HG03354 (cell line): ENCODE measurements around the gene SCAF4.

Experiments used
- ATAC-seq: cut with Tn5 transposase; IDR thresholded peaks from one replicate; pipeline ENCODE4 v1.9.1; 2021; ENCODE audit warnings: mild to moderate bottlenecking; ENCODE audit not compliant: unreplicated experiment, poor library complexity, severe bottlenecking

SCAF4 gene

DNA sequence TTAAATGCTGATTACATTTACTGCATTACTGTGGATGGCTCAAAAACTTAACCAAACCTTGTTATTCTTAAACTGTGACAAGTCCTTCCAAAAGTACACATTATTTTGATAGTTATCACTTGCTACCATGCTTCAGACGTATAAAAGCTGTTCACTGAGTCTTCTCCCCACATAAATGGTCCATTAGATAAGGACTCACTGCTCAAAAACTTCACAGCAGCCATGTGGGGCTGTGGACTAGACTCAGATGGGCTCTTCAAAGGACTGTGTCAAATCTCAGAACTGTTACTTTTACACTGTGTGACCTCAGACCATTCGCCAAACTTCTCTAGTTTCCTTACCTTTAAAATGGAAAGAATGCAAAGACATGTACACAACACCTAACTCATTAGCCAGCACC is 11.6 kb downstream of the SCAF4 start:
- no peak for ATAC-seq

DNA sequence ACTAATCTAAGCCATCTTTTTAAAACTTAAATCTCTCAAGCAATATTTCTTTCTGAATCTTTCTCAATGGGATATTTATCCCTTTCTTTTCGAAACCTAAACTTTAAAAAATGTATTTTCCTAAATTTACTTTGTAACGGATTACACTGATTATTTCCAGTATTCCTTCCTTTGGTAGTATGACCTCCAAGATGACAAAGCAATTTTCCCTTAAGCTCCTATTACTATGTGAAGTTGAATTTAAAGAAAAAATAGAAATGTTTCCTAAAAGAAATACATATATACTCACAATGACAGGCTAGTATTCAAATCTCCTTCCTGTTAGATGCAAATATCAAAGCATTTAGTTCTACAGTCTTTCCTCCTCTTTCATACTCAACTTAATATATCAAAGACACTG is 15.8 kb downstream of the SCAF4 start:
- no peak for ATAC-seq

DNA sequence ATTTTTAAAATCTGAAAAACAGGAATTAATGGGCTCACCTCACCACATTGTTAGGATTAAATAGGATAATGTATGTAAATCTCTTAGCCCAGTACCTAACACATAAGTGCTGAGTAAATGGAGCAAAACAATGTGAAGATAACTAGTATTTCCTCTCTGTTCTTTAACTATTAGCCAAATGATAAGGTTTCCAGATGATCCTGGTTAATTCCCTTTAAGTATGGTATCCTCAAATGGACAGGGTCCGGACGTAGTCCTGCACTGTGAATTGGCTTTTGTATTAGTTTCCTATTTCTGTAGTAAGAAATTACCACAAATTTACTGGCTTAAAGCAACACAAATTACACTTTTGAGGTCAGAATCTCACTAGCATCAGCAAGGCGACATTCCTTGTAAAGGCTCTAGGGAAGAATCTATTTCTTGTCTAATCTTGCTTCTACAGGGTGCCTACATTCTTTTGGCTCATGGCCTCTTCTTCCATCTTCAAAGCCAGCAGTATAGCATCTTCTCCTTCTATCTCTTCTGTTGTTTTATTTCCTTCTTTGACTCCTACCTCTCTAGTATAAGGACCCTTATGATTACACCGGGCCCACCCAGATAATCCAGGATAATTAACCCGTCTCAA is 17.1 kb downstream of the SCAF4 start:
- no peak for ATAC-seq

DNA sequence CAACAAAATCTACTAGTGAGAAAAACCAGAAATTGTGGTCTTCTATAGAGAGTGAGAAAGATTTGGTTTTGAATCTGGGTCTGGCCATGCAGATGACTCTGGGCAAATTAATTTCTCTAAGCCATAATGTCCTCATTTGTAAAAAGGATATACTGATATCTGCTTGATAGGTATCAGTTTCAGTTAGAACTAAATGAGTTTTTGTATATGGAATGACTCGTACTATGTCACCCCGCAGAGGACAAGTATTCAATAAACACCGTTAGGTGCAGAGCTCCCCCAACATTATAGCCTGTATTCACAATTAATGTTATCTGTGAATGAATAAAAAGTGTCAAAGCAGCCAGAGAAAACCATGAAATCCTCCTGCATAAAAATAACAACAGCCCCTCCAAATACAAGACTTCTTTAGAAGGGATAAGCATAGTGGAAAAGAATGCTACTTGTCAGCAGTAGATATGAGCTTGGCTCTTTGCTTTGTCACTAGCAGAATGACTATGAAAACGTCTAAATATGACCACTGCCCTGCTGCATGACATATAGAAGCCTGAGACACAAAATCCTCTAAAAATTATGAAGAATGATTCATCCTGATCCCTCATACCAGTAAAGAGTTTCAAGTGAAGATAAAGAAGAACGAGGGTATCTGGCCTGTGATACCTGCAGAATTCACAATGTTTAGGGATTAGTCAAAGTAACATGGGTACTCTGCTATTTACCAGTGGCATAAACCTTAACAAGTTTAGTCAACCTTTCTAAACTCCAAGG is 17.8 kb downstream of the SCAF4 start:
- no peak for ATAC-seq

DNA sequence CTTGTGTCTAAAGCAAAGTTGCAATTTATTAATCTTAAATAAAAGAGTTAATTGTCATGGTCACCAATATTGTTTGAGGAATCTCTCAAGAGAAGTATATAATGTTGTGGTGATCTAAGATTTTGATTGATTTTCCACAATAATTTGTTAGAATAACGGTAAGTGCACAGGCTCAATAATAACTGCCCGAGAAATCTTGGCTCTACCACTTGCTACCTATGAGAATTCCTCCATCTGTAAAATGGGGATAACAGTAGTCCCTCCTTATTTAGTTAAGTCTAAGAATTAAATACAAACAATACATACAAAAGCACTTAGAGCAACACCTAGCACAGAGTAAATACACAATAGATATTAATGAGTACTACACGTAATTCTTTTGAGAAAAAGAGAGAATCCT is 18.8 kb downstream of the SCAF4 start:
- ATAC-seq: no peak

DNA sequence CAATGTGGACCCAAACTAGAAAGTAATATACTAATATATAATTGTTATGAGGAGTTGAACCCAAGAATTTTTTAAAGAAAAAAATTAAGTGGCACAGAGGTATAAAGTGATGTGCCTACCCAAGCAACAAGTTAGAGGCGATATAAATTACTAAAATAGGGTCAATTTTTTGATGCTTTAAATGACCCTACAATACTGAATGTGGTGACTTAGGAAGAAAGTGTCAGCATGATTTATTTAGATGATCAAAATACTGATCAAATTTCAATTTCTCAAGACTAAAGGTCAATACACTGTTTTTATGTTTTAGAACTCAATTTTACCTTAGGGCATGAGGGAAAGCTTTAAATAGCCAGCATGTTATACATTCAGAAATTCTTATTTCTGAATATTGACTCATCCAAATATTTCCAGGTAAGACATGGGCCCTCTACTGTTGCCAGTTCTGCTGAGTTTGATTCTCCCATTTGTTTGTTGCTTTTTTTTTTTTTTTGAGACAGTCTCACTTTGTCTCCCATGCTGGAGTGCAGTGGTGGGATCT is 20.1 kb downstream of the SCAF4 start:
- no peak for ATAC-seq

DNA sequence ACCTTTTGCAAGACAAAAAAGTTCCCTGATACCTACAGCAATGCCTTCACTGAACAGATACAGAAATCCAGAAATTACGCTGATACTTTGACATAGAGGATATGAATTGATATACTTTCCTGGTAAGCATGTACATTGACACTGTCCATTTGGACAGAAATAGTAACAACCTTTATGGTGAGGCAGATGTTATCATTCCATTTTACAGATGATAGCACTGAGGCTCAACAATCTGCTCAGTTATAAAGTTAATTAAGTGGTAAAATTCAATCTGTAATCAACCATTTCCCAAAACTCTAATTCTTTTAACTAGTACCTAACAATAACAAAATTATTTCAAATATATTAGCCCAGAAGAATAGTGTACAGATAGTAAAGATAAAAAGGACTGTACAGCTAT is 20.6 kb downstream of the SCAF4 start:
- ATAC-seq: no peak

DNA sequence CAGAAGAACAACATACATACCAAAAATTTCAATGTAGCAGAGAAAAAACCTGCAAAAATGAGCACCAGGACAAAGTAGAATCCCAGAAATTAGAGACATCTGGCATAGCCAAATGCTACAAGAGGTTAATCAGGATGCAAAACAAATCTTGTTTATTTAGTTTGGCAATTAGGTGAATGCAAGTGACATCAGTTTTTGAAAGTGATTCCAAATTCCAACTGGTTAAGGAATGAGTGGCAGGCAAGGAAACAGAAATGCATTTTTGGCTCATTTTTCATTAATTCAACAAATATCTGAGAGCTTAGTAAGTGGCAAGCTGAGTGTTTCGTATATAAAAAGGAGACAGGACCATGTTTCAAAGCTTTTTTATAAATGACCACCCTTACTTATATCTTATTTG is 21.3 kb downstream of the SCAF4 start:
- no peak for ATAC-seq

DNA sequence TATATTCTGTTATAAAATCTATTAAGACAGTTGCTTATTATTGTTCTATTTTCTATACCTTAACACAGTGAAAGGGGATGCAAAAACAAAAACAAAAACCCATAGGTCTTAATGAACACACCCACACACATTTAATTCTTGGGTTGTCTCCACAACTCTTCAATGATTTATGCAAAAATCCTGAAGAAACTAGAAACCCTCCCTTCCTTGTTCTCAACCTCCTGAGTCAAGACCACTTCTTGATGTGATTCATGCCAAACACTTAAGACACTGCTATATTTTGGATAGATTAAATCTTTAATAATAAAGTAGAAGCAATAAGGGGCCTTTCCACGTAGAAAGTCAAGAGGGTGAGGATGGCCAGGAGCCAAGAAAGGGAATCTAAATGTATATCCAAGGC is 23.4 kb downstream of the SCAF4 start:
- no peak for ATAC-seq

DNA sequence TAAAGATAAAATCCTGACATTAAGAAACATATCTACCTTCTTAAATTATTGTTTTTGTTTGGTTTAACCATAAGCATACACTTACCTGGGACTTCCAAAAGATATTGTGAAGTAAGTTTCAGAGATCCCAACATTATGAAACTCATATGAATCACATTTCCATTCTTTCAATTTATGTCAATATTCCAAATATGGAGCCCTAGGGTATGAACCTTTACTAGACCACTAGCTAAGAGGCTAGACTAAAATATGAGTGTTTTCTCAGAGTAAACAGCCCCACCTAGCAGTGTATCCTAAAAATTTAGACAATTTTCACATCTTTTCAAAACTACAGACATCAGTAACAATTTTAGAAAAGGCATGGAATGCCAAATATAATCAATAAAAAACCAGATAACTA is 24.4 kb downstream of the SCAF4 start:
- no peak for ATAC-seq

DNA sequence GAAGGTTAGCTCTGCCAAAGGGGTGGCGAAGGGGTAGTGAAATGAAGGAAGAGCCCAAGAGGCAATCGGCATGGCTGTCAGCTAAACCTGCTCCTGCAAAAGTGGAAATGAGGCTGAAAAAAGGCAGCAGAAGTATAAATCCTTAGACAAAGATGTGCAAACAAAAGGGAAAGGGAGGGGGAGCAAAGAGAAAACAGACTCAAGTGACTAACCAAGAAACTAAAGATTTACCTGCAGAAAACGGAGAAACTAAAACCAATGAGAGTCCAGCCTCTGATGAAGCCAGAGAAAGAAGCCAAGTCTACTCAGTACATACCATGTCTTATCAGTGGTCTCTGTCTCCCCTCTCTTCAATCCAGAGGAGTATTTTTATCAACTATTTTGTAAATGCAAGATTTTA is 25.4 kb downstream of the SCAF4 start:
- no peak for ATAC-seq

DNA sequence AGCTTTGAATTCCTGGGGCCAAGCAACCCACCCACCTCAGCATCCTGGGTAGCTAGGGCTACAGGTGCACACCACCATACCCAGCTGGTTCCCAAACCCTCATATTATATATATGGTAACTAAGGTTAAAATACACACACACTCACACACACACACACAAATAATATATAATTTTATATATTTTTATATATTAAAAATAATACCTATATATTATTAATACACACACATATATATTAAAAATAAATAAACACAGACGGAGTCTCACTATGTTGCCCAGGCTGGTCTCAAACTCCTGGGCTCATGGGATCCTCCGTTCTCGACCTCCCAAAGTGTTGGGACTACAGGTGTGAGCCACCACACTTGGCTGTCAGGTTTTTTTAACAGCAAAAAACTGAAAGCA is 31.9 kb downstream of the SCAF4 start:
- no peak for ATAC-seq

DNA sequence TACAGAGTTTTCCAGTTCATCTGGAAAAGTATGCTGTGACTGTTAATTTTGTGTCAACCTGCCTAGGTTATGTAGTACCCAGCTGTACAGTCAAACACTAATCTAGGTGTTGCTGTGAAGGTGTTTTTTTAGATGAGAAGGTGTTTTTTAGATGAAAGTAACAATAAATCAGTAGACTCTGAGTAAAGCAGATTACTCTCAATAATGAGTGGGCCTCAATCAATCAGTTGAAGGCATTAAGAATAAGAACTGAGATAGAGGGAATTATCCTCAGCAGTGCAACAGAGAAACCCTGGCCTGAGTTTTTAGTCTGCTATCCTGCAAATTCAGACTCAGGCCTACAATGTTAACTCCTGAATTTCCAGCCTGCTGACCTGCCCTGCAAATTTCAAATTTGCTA is 33.5 kb downstream of the SCAF4 start:
- ATAC-seq: no peak

DNA sequence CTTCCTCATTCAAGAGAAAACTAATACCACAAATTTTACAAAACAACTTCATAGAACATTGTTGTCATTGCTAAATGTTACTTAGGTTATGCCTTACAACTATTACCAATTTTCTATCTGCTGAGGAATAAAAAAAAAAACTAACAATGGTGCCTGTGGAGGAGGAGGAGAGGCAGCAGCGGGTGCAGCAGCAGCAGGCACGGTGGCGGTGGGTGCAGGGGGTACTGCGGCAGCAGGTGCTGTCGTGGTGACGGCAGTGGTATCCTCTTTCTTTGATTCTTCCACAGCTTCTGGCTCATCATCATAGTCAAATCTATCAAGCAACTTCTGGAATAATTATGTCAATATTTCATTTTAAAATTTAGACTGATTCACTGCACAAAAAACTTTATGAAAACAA is 35.5 kb downstream of the SCAF4 start:
- ATAC-seq: no peak

DNA sequence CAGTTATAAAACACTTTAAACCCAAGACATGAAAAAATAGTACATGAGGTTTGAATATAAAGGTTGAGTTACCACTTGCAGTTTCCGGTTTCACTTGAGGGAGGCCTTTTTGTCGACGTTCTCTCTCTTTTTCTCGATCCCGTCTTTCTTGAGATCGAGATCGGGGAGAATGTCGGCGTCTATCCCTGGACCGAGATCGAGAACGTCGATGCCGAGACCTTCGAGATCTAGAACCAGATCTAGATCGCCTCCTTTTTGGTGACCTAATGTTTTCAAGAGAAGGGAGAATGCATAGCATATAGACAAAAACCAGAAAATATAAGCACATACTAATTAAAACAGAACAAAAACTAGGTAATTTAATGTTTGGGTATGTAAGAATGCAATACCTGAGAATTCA is 38.7 kb downstream of the SCAF4 start:
- no peak for ATAC-seq

DNA sequence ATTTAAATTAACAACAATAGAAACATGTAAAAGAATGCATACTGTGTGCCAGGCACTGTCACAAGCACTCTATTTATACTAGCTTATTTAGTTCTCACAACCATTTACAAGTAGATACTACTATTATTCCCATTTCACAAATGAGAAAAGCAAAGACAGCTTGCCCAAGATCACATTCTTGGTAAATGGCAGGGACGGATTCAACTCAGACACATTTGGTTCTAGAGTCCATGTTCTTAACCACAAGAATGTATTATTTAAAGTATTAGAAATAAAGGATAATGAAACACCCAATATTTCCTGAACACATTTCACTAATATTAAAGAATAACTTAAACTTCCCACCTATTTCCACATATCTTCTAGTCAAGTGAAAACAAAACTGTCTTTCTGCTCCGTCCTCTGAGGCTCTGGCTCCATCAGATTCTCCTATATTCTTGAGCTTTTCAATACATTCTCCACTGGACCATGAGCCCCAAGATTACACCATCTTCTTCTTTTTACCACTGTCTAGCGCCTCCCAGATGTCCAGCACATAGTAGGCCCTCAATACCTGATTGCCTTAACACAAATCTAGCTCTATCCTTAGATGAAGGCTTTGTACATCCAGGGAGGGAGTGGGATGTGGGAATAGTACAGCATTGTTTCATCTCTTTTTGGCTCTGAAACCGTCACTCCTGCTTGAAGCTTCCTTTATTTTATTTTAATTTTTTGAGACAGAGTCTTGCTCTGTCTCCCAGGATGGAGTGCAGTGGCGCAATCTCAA is 43.1 kb downstream of the SCAF4 start:
- no peak for ATAC-seq

DNA sequence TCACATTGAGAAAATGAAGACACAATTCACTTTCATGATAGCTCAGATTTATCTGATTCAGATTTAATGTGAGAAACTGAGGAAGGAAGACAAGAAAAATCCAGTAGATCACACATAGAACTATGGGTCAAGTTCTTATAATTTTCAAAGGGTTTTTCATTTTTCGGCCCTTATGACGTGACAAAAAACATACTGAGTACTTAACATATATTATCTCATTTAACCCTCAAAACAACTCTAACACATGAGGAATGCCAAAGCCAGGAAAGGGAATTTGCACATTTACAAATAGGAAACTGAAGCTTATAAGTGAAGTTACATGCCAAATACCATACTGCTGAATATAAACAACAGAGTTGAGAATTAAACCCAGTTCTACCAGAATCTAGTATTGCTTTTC is 44.8 kb downstream of the SCAF4 start:
- no peak for ATAC-seq

DNA sequence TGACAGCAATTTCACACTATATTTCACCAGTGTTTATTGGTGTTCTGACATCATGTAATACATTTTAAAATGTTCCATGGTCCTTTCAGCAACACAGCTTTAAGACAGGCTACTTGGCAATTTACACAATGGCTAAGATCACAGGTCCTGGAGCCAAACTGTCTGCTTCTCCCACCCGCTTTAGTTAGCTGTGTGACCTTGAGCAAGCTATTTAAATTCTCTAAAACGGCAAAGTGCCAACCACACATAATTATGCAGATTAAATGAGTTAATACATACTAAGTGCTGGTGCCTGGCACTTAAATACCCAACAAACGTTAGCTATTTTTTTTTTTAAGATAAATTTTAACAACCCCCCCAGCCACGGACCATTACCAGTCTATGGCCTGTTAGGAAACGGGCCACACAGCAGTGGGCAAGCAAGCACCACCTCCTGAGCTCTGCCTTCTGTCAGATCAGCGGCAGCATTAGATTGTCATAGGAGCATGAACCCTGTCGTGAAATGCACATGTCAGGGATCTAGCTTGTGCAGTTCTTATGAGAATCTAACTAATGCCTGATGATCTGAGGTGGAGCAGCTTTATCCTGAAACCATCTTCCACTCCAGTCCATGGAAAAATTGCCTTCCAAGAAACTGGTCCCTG is 45.5 kb downstream of the SCAF4 start:
- ATAC-seq: no peak

DNA sequence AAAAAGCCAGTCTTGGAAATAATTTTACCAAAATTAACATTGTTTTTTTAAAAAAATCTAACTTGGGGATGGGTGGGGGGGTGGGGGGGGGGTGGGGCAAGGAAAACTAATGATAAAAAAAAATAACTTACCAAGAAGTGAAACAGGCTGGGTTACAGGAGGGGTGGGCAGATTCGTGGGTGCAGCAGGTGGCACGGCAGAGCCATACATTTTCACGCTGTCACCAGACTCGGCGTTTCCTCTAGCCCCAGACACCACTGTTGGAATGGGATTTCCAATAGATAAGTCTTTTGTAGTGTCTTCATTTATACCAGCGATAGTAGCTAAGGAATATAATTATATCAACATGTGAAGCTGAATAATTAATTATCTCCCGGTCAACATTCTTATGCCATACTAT is 47.0 kb downstream of the SCAF4 start:
- ATAC-seq: no peak

DNA sequence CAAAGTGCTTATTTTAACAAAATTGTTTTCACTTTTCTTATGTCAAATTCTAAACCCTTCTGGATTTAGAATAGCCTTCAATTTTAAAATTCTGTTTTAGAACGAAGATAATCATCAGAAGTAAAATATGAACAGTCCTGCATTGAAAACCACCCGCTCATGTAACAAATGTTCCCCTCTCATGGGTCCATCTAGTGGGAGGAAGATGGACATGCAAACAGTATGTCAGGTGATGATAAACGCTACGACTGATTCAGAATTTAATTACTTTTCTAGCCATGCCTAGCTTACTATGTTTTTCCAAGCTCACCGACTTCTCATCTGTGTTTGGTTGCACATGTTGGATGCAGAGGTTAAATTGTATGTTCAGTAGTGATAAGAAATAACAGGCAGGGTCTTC is 48.9 kb downstream of the SCAF4 start:
- no peak for ATAC-seq
